B cell (primary cell): ENCODE measurements around the gene MATN1. TPM values are rescaled to one million over a fixed set of nuclear protein-coding genes. Genes with fewer than 3 reads are reported as not detected.

Experiments used
- ATAC-seq: fragments of 200-7000 bp; cut with Tn5 transposase; one replicate; pipeline ENCODE4 v1.10.0; 2021; ENCODE audit warnings: low read depth, mild to moderate bottlenecking, moderate number of reproducible peaks, moderate library complexity
- CTCF ChIA-PET: fragments of 350-600 bp; sonication (Branson Sonifier 250); formaldehyde crosslinking; loops from one replicate; lab custom pipeline; 2021; ENCODE audit warnings: antibody characterized with exemption, inconsistent platforms; lab: Charles Lee
- POLR2A ChIA-PET: fragments of 350-600 bp; sonication (Branson Sonifier 250); formaldehyde crosslinking; loops from one replicate; lab custom pipeline; 2021; ENCODE audit warnings: antibody characterized with exemption; lab: Charles Lee
- DNase-seq: peaks from one replicate; pipeline ENCODE4 v3.0.0; 2013
- H2AFZ ChIP-seq: 2 replicates; pipeline ENCODE4 v1.6.1; 2012; ENCODE audit warnings: mild to moderate bottlenecking, low read depth, low read length; ENCODE audit not compliant: insufficient read depth, poor library complexity, severe bottlenecking
- H3K27ac ChIP-seq, 2 donors: 1 replicate in 1 of 2; 2 replicates in 1 of 2; pipeline ENCODE4 v1.5.1; 2012 to 2013; ENCODE audit warnings: low read length in 2 of 2, mild to moderate bottlenecking in 2 of 2, moderate library complexity in 1 of 2
- H3K27me3 ChIP-seq, 4 experiments: fragments of 200-600 bp in 1 of 4; sonication (generic) in 1 of 4; replicated peaks in 1 of 4; 1 replicate in 2 of 4; 2 replicates in 2 of 4; pipeline versions ENCODE4 v1.6.1 to v1.7.0; 2013 to 2016; ENCODE audit warnings: low read length in 3 of 4, mild to moderate bottlenecking in 2 of 4, mixed read lengths in 1 of 4, moderate library complexity in 1 of 4; ENCODE audit not compliant: insufficient read depth in 4 of 4, control insufficient read depth in 3 of 4; ENCODE audit errors: control extremely low read depth in 1 of 4
- H3K36me3 ChIP-seq, 2 experiments: replicated peaks in 1 of 2; 1 replicate in 1 of 2; 2 replicates in 1 of 2; pipeline versions ENCODE4 v1.6.1 to v1.7.1; 2013; ENCODE audit warnings: low read length in 1 of 2; ENCODE audit not compliant: insufficient read depth in 2 of 2, control insufficient read depth in 1 of 2; ENCODE audit errors: control extremely low read depth in 1 of 2, extremely low read depth in 1 of 2
- H3K4me1 ChIP-seq, 2 donors: fragments of 200-600 bp in 1 of 2; sonication (generic) in 1 of 2; 1 replicate in 1 of 2; 2 replicates in 1 of 2; pipeline versions ENCODE4 v1.5.1 to v1.6.1; 2013 to 2017; ENCODE audit warnings: low read length in 2 of 2; ENCODE audit not compliant: control insufficient read depth in 2 of 2, insufficient read depth in 2 of 2
- H3K4me2 ChIP-seq: replicated peaks from 2 replicates; pipeline ENCODE3; 2012; ENCODE audit warnings: mild to moderate bottlenecking, low read depth, low read length; ENCODE audit not compliant: poor library complexity, severe bottlenecking
- H3K4me3 ChIP-seq, 5 experiments: fragments of 200-600 bp in 1 of 5; sonication (generic) in 1 of 5; 1 replicate in 3 of 5; 2 replicates in 2 of 5; pipeline versions ENCODE4 v1.5.1 to v1.7.0; 2011 to 2016; ENCODE audit warnings: low read length in 4 of 5, mild to moderate bottlenecking in 4 of 5, low read depth in 2 of 5, control low read depth in 1 of 5, moderate library complexity in 1 of 5; ENCODE audit not compliant: insufficient read depth in 1 of 5; ENCODE audit errors: control extremely low read depth in 1 of 5, extremely low read depth in 1 of 5
- H3K79me2 ChIP-seq: fragments of 200-600 bp; sonication (generic); one replicate; pipeline ENCODE4 v1.6.0; 2016; ENCODE audit warnings: low read length; ENCODE audit not compliant: control insufficient read depth, insufficient read depth
- H3K9ac ChIP-seq: fragments of 200-600 bp; sonication (generic); 2 replicates; pipeline ENCODE4 v1.6.1; 2017; ENCODE audit warnings: mild to moderate bottlenecking, low read length, moderate library complexity
- H3K9me3 ChIP-seq, 3 donors: one replicate each; pipeline versions ENCODE4 v1.6.1 to v1.7.1; 2013; ENCODE audit warnings: low read length in 2 of 3; ENCODE audit not compliant: control insufficient read depth in 2 of 3, insufficient read depth in 1 of 3; ENCODE audit errors: control extremely low read depth in 1 of 3
- H4K20me1 ChIP-seq: 2 replicates; pipeline ENCODE4 v1.6.0; 2012; ENCODE audit warnings: mild to moderate bottlenecking, low read length; ENCODE audit not compliant: insufficient read depth, control insufficient read depth, poor library complexity, severe bottlenecking
- H3K27ac Mint-ChIP-seq: one replicate; pipeline ENCODE4 v1.8.0; 2021; ENCODE audit warnings: mixed read lengths
- H3K27me3 Mint-ChIP-seq: one replicate; pipeline ENCODE4 v1.8.0; 2021; ENCODE audit warnings: mixed read lengths
- H3K4me1 Mint-ChIP-seq: one replicate; pipeline ENCODE4 v1.8.0; 2021; ENCODE audit warnings: mixed read lengths
- H3K4me3 Mint-ChIP-seq: one replicate; pipeline ENCODE4 v1.8.0; 2021; ENCODE audit warnings: mixed read lengths
- H3K9me3 Mint-ChIP-seq: one replicate; pipeline ENCODE4 v1.8.0; 2022; ENCODE audit warnings: mixed read lengths; ENCODE audit not compliant: insufficient read depth
- CTCF ChIP-seq: fragments of 200-600 bp; IDR thresholded peaks from one replicate; pipeline ENCODE4 v1.8.0; 2022; ENCODE audit warnings: antibody characterized with exemption, mild to moderate bottlenecking
- EZH2 ChIP-seq: IDR thresholded peaks from 2 replicates; pipeline ENCODE4 v1.6.1; 2012; ENCODE audit warnings: borderline replicate concordance, low read depth, mild to moderate bottlenecking, moderate library complexity, low read length; ENCODE audit not compliant: insufficient read depth, poor library complexity, severe bottlenecking
- WGBS: methylation state at CpG from one replicate; pipeline ENCODE4 v1.1.5; 2013; ENCODE audit warnings: missing lambda C conversion rate; ENCODE audit not compliant: insufficient coverage; 5-methylcytosine and 5-hydroxymethylcytosine counted together
- intact Hi-C: fragments of 100-400 bp; cut with micrococcal nuclease; formaldehyde crosslinking; loops from one replicate; pipeline ENCODE4 v1.10.0; 2022
- polyA plus RNA-seq: library from polyadenylated mRNA; depleted of rRNA; stranded (reverse); fragments of >200 nt; gene quantifications from 2 replicates; pipeline ENCODE4 v1.2.3, GENCODE V29; 2012
- total RNA-seq, 2 donors: library from RNA; stranded (reverse); fragments of 120-200 nt in 1 of 2; gene quantifications; 1 replicate in 1 of 2; 2 replicates in 1 of 2; pipeline versions ENCODE4 v1.2.3 to v1.2.4, GENCODE V29; 2013 to 2022

The MATN1 gene
- total and polyA plus RNA-seq, 2 donors (not counting 1 experiment from before 2014, with no cell fraction given): 2.5 to 3.2 TPM

- H3K4me1 ChIP-seq: peaks cover 4 to 15% of the 10 kb centered on the region in 2 donors
- DNase-seq (no peak), ATAC-seq (no peak)
- TF ChIP-seq EZH2: no peak
- no peak for TF ChIP-seq CTCF
- no peaks in the 10 kb centered on the region for H3K36me3 ChIP-seq
- H3K27ac ChIP-seq: no peak overlapping the region
- H3K27me3 ChIP-seq: no peaks in the 10 kb centered on the region
- H4K20me1 ChIP-seq: peaks cover 3% of the 10 kb centered on the region
- Mint-ChIP-seq H3K4me1 (peaks cover 13% of the 10 kb centered on the region), H3K27ac (no peak overlapping the region), H3K9me3 (peaks cover 2% of the 10 kb centered on the region), H3K27me3 (peaks cover 1% of the 10 kb centered on the region), H3K4me3 (no peak overlapping the region)
- H3K4me2 ChIP-seq: no peak overlapping the region
- WGBS: 88% methylated on average over 8 of the region's 8 CpGs
- CTCF ChIA-PET: interaction anchor here (38.6 kb wide), 1 partner anchor 39 kb away, joined by 769 read pairs; the partner anchor contains the start of gene LAPTM5
- no peak overlapping the region for H2AFZ ChIP-seq
- H3K79me2 ChIP-seq: peaks cover 6% of the 10 kb centered on the region
- POLR2A ChIA-PET: interaction anchor here (0.8 kb wide), 1 partner anchor 64 kb away, joined by 3 read pairs; no protein-coding TSS in a partner anchor
- intact Hi-C loops: loop anchor here (5.0 to 10.0 kb wide), 2 partner anchors 930 to 1073 kb away; partner anchors contain the start of gene PEF1
- no peak overlapping the region for H3K4me3 ChIP-seq
- no peak overlapping the region for H3K9ac ChIP-seq
- peaks cover 0 to 14% (median 4%) of the 10 kb centered on the region in 3 donors for H3K9me3 ChIP-seq
These were observed 8.8 kb downstream of the MATN1 start for GRCh38 chr1:30714536-30715090.

GRCh38 chr1:30714025-30714424 lies 9.4 kb downstream of the MATN1 start:
- no peaks in the 10 kb centered on the region for H3K36me3 ChIP-seq
- DNase-seq (no peak), ATAC-seq (no peak)
- CTCF ChIA-PET: interaction anchor here (0.9 kb wide), 1 partner anchor 90 kb away, joined by 3 read pairs; no protein-coding TSS in a partner anchor
- Mint-ChIP-seq H3K9me3 (peaks cover 2% of the 10 kb centered on the region), H3K4me3 (no peak overlapping the region), H3K27me3 (peaks cover 7% of the 10 kb centered on the region), H3K4me1 (peaks cover 8% of the 10 kb centered on the region), H3K27ac (no peak overlapping the region)
- peaks cover 0 to 3% (median 0%) of the 10 kb centered on the region in 4 experiments for H3K27me3 ChIP-seq
- 84% methylated on average over 4 of the region's 4 CpGs for WGBS
- no peak overlapping the region for H3K4me3 ChIP-seq
- H3K27ac ChIP-seq: no peak overlapping the region
- H2AFZ ChIP-seq: no peak overlapping the region
- H3K9me3 ChIP-seq: peaks cover 0 to 14% (median 4%) of the 10 kb centered on the region in 3 donors
- peaks cover under 1% of the 10 kb centered on the region for H3K79me2 ChIP-seq
- no peaks in the 10 kb centered on the region for H4K20me1 ChIP-seq
- H3K4me1 ChIP-seq: peaks cover 0 to 10% of the 10 kb centered on the region in 2 donors
- no peak overlapping the region for H3K4me2 ChIP-seq
- POLR2A ChIA-PET: no interaction called here
- intact Hi-C loops: loop anchor here (10.0 kb wide), 1 partner anchor 931 kb away; the partner anchor contains the start of gene PEF1
- no peak overlapping the region for H3K9ac ChIP-seq
- TF ChIP-seq CTCF (no peak), EZH2 (no peak)
